Gastrocnemius medialis (tissue), 4 donors: ENCODE results near the gene PALLD. TPM values are rescaled to one million over a fixed set of nuclear protein-coding genes. Genes with fewer than 3 reads are reported as not detected.
"Not testable (repeated sequence)": the region's sequence is repeated elsewhere in the genome, so short reads cannot be mapped to it uniquely, and the experiment has no call there.

Source experiments
- ATAC-seq, 2 donors: fragments of 150-250 bp; one replicate each; pipeline ENCODE4 v1.9.1; 2016
- DNase-seq, 2 donors: peaks; one replicate each; pipeline ENCODE4 v3.0.0-alpha.2; 2019
- H3K27ac ChIP-seq, 4 donors: fragments of 200-600 bp; sonication (generic); 1 replicate in 1 of 4; 2 replicates in 3 of 4; pipeline ENCODE4 v1.5.1; 2016 to 2018; ENCODE audit warnings: mild to moderate bottlenecking in 2 of 4, moderate library complexity in 1 of 4
- H3K27me3 ChIP-seq, 3 donors: fragments of 200-600 bp; sonication (generic) in 2 of 3; 1 replicate in 1 of 3; 2 replicates in 2 of 3; pipeline versions ENCODE4 v1.5.1 to v1.6.0; 2016 to 2019; ENCODE audit warnings: mild to moderate bottlenecking in 1 of 3, moderate library complexity in 1 of 3
- H3K36me3 ChIP-seq, 2 donors: fragments of 200-600 bp; sonication (generic) in 1 of 2; one replicate each; pipeline ENCODE4 v1.5.1; 2017 to 2018
- H3K4me1 ChIP-seq, 2 donors: fragments of 200-600 bp; sonication (generic) in 1 of 2; one replicate each; pipeline ENCODE4 v1.5.1; 2016 to 2017; ENCODE audit warnings: mild to moderate bottlenecking in 2 of 2
- H3K4me3 ChIP-seq, 4 donors: fragments of 200-600 bp; sonication (generic) in 3 of 4; 1 replicate in 1 of 4; 2 replicates in 3 of 4; pipeline ENCODE4 v1.5.1; 2016 to 2019; ENCODE audit warnings: mild to moderate bottlenecking in 2 of 4
- H3K9me3 ChIP-seq, 3 donors: fragments of 200-600 bp; sonication (generic) in 2 of 3; 1 replicate in 1 of 3; 2 replicates in 2 of 3; pipeline ENCODE4 v1.5.1; 2016 to 2019
- CTCF ChIP-seq, 5 experiments: fragments of 450-650 bp in 3 of 5; fragments of 200-600 bp in 2 of 5; sonication (generic) in 2 of 5; IDR thresholded peaks in 4 of 5; conservative IDR thresholded peaks in 1 of 5; 1 replicate in 4 of 5; 2 replicates in 1 of 5; pipeline ENCODE4 v1.5.1; 2016 to 2019; ENCODE audit warnings: antibody characterized with exemption in 5 of 5, mild to moderate bottlenecking in 3 of 5, moderate library complexity in 3 of 5
- POLR2A ChIP-seq, 2 donors: fragments of 450-650 bp; IDR thresholded peaks; one replicate each; pipeline ENCODE4 v1.6.1; 2017; ENCODE audit warnings: antibody characterized with exemption in 2 of 2, mild to moderate bottlenecking in 2 of 2, moderate library complexity in 2 of 2
- in situ Hi-C, 4 donors: fragments of 200-750 bp; cut with MboI; loops; one replicate each; pipeline versions ENCODE4 v1.15.0 to v1.8.0; 2017; ENCODE audit warnings: low sequenced_read_pairs in 4 of 4
- intact Hi-C: fragments of 100-400 bp; cut with DNase I; formaldehyde crosslinking; loops from one replicate; pipeline ENCODE4 v1.15.1; 2023; ENCODE audit warnings: low total_unique reads
- total RNA-seq, 4 donors: library from RNA; depleted of rRNA; stranded (reverse); fragments of >200 nt; gene quantifications; one replicate each; pipeline versions ENCODE4 v1.1.0 to v1.2.3, GENCODE V29; 2016

The PALLD gene
- total RNA-seq, 4 donors from 2014 or later, result 165 to 439 (median 319) TPM

DNA sequence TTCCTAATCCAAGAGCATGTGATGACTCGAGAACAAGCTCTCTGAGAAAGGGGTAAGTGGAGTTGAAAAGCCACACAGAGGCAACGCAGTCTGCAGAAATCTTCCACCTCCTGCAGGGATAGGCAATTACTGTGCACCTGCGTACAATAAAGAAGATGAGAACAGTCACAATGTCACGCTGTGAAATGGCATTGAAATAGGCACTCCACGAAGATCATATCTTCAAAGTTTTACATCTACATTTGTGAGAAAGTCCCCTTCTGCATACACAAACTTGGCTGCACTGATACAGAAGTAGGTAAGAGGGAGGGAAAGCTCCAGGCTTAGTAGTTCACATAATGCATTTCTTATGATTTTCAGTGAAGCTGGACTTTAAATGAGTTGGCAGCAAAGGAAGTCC lies 43.7 kb upstream of the PALLD start:
- H3K4me1 ChIP-seq, result no peaks in the 10 kb centered on the region
- no peak for TF ChIP-seq POLR2A (IDR thresholded peaks at IDR 0.05)
- no peak for TF ChIP-seq CTCF (IDR thresholded peaks at IDR 0.05 in 4 of 5, conservative IDR thresholded peaks at IDR 0.05 in 1 of 5)
- no peaks in the 10 kb centered on the region for H3K9me3 ChIP-seq
- intact Hi-C loops (loop anchor here (10.0 kb wide), 1 partner anchor 138 kb away; the partner anchor contains the start of gene DDX60), in situ Hi-C loops (no loop called here)
- no peaks in the 10 kb centered on the region for H3K27me3 ChIP-seq
- ATAC-seq (no peak), DNase-seq (no peak)
- H3K4me3 ChIP-seq, result no peak overlapping the region
- no peak overlapping the region for H3K27ac ChIP-seq
- H3K36me3 ChIP-seq, result no peaks in the 10 kb centered on the region

DNA sequence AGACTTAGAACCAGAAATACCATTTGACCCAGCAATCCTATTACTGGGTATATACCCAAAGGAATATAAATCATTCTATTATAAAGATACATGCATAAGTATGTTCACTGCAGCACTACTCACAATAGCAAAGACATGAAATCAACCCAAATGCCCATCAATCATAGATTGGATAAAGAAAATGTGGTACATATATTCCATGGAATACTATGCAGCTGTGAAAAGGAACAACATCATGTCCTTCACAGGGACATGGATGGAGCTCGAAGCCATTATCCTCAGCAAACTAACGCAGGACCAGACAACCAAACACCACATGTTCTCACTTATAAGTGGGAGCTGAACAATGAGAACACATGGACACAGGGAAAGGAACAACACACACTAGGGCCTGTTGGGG lies 38.6 kb upstream of the PALLD start:
- H3K27ac ChIP-seq, H3K4me3 ChIP-seq, in situ Hi-C loops, H3K27me3 ChIP-seq, DNase-seq, H3K9me3 ChIP-seq, H3K4me1 ChIP-seq, ATAC-seq, H3K36me3 ChIP-seq: not testable (repeated sequence)
- intact Hi-C loops, result loop anchor here (10.0 kb wide), 1 partner anchor 143 kb away; the partner anchor contains the start of gene DDX60

DNA sequence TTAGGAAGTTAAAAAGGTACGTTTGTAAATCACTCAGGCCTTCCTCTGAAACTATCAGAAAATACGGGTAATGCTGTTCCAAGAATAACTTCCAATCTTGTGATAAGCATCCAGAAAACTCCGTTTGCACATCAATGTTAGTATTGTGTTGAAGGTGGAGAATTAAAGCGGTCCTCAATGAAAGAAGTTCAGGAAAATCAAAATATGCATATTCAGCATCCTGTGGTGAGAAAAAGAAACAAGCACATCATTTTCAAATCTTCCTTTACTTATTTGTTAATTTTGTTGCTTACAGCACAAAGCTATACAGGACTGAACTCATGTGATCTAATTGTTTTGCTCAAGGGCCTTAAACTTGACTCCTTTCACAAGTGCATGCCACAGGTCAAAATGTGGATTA lies 35.0 kb upstream of the PALLD start:
- in situ Hi-C loops (no loop called here), intact Hi-C loops (no loop called here)
- no peaks in the 10 kb centered on the region for H3K9me3 ChIP-seq
- H3K4me1 ChIP-seq, result no peaks in the 10 kb centered on the region
- no peak for TF ChIP-seq CTCF (IDR thresholded peaks at IDR 0.05 in 4 of 5, conservative IDR thresholded peaks at IDR 0.05 in 1 of 5)
- no peak for TF ChIP-seq POLR2A (IDR thresholded peaks at IDR 0.05)
- DNase-seq, result no peak
- H3K27ac ChIP-seq, result no peak overlapping the region
- H3K27me3 ChIP-seq, result no peaks in the 10 kb centered on the region
- no peak for ATAC-seq
- H3K4me3 ChIP-seq, result no peak overlapping the region
- no peaks in the 10 kb centered on the region for H3K36me3 ChIP-seq

DNA sequence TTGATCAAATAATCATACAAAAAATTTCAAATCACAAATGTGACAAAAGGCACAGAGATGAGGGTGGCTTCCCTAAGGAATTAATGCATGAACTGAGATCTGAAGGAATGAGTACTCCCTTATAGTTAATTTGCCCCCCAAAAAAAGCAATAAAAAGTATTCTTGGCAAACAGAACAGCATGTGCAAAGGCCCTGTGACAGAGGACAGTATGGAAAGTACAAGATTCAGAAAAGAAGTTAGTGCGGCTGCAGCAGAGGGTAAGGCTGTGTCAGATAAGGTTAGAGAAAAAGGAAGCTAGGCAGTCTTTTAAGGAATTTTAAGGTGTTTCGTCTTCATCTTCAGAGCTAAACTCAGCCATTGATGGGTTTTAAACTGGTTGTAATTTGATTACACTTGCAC lies 23.9 kb upstream of the PALLD start:
- DNase-seq (no peak), ATAC-seq (no peak)
- TF ChIP-seq CTCF (IDR thresholded peaks at IDR 0.05 in 4 of 5, conservative IDR thresholded peaks at IDR 0.05 in 1 of 5) (no peak), POLR2A (IDR thresholded peaks at IDR 0.05) (no peak)
- Histone ChIP-seq H3K27ac (no peak overlapping the region), H3K4me3 (no peak overlapping the region), H3K4me1 (no peaks in the 10 kb centered on the region), H3K36me3 (peaks cover 0 to 7% of the 10 kb centered on the region in 2 donors), H3K27me3 (no peaks in the 10 kb centered on the region), H3K9me3 (no peaks in the 10 kb centered on the region)
- in situ Hi-C loops (no loop called here), intact Hi-C loops (no loop called here)

DNA sequence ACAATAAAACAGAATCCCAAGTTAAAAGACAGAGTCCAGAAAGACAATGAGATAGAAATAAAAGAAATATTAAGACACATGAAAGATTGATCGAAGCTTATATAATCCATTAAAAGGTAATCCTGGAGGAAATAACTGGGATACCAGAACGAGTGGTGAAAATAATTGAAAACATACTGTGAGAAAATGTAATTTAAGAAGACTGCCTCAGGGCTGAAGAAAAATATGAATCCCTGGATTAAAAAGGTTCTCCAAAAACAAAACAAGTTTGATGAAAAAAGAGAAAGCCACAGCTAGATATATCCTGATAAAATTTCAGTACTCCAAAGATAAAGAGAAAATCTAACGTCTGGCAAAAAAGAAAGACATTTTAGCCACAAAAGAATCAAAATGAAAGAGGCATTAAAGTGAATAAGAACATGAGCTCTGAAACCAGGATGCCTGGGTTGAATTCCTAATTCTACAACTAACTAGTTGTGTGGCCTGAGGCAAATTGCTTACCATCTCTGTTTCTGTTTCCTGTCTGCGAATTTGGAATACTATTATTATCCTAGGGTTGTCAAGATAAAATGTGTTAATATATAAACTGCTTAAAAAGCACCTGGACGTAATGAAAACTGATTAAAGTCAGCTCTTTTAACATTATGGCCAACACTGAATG lies 22.1 kb upstream of the PALLD start:
- intact Hi-C loops, result no loop called here
- H3K36me3 ChIP-seq, result peaks cover 0 to 7% of the 10 kb centered on the region in 2 donors

More for the DNA sequence above, 22.1 kb upstream of the PALLD start:
- Histone ChIP-seq H3K27ac (no peak overlapping the region), H3K4me3 (no peak overlapping the region), H3K4me1 (no peaks in the 10 kb centered on the region), H3K9me3 (no peaks in the 10 kb centered on the region), H3K27me3 (no peaks in the 10 kb centered on the region)
- TF ChIP-seq POLR2A (IDR thresholded peaks at IDR 0.05), result no peak
- TF ChIP-seq CTCF (IDR thresholded peaks at IDR 0.05 in 4 of 5, conservative IDR thresholded peaks at IDR 0.05 in 1 of 5), result no peak
- no peak for DNase-seq
- in situ Hi-C loops, result no loop called here
- ATAC-seq, result no peak
